Measurements from ENCODE around the gene SLC7A10.

The SLC7A10 gene

GRCh38 chr19:33269016-33269415 is 43.4 kb upstream of the SLC7A10 start:
- DNase-seq (ENCODE audit: low read depth): no peak
- TF ChIP-seq CTCF (IDR thresholded peaks at IDR 0.05; ENCODE audit: insufficient read depth, low read depth, low read length, missing control alignments): no peak
- H3K4me3 ChIP-seq (ENCODE audit: low read length): no peak overlapping the region

- no peak overlapping the region for H3K4me3 ChIP-seq (ENCODE audit: low read length)
- TF ChIP-seq CTCF (IDR thresholded peaks at IDR 0.05; ENCODE audit: insufficient read depth, low read depth, low read length, missing control alignments): no peak
- no peak for DNase-seq (ENCODE audit: low read depth)
These were observed 42.7 kb upstream of the SLC7A10 start for GRCh38 chr19:33268162-33268991.

- TF ChIP-seq CTCF (IDR thresholded peaks at IDR 0.05; ENCODE audit: insufficient read depth, low read depth, low read length, missing control alignments): no peak
- no peak overlapping the region for H3K4me3 ChIP-seq (ENCODE audit: low read length)
- DNase-seq (ENCODE audit: low read depth): no peak
These were observed 42.1 kb upstream of the SLC7A10 start for GRCh38 chr19:33267706-33268105.

- TF ChIP-seq CTCF (IDR thresholded peaks at IDR 0.05; ENCODE audit: insufficient read depth, low read depth, low read length, missing control alignments): no peak
- no peak for DNase-seq (ENCODE audit: low read depth)
- H3K4me3 ChIP-seq (ENCODE audit: low read length): no peak overlapping the region
These were observed 41.4 kb upstream of the SLC7A10 start for GRCh38 chr19:33266974-33267484.

GRCh38 chr19:33264881-33265445 is 39.3 kb upstream of the SLC7A10 start:
- no peak for DNase-seq (ENCODE audit: low read depth)
- TF ChIP-seq CTCF (IDR thresholded peaks at IDR 0.05; ENCODE audit: insufficient read depth, low read depth, low read length, missing control alignments): no peak
- no peak overlapping the region for H3K4me3 ChIP-seq (ENCODE audit: low read length)

- no peak for DNase-seq (ENCODE audit: low read depth)
- H3K4me3 ChIP-seq (ENCODE audit: low read length): no peak overlapping the region
- TF ChIP-seq CTCF (IDR thresholded peaks at IDR 0.05; ENCODE audit: insufficient read depth, low read depth, low read length, missing control alignments): no peak
These were observed 37.8 kb upstream of the SLC7A10 start for GRCh38 chr19:33263325-33264023.
